Measurements from ENCODE around the gene ST6GALNAC3. TPM values are rescaled to one million over a fixed set of nuclear protein-coding genes. Genes with fewer than 3 reads are reported as not detected.

Gene ST6GALNAC3
- total and polyA plus RNA-seq, 2 experiments from 2014 or later = 29.4 to 33.3 TPM

GRCh38 chr1:76219366-76219818, 144.8 kb downstream of the ST6GALNAC3 start:
- 95% methylated on average over 3 of the region's 3 CpGs for WGBS (ENCODE audit: low lambda C conversion rate, missing lambda C conversion rate)
- Histone ChIP-seq H3K27ac (no peak overlapping the region), H3K4me1 (ENCODE audit: insufficient read depth) (no peaks in the 10 kb centered on the region), H2AFZ (no peak overlapping the region), H3K4me3 (no peak overlapping the region), H3K27me3 (no peaks in the 10 kb centered on the region), H3K4me2 (no peak overlapping the region), H3K9me2 (replicated peaks; ENCODE audit: insufficient read depth) (no peaks in the 10 kb centered on the region), H4K20me1 (ENCODE audit: insufficient read depth, poor library complexity, severe bottlenecking) (no peaks in the 10 kb centered on the region), H3K79me2 (peaks cover 3% of the 10 kb centered on the region), H3K9me3 (ENCODE audit: low read depth) (no peaks in the 10 kb centered on the region), H3K36me3 (replicated peaks; ENCODE audit: insufficient read depth, low read depth) (no peaks in the 10 kb centered on the region)
- TF ChIP-seq EZH2 (IDR thresholded peaks at IDR 0.05; ENCODE audit: borderline replicate concordance) (no peak), CTCF (IDR thresholded peaks at IDR 0.05; ENCODE audit: poor library complexity) (no peak), EZH2phosphoT487 (IDR thresholded peaks at IDR 0.05; ENCODE audit: low read depth, severe bottlenecking, unreplicated experiment) (no peak)
- no peak for DNase-seq (ENCODE audit: low spot score)

DNA sequence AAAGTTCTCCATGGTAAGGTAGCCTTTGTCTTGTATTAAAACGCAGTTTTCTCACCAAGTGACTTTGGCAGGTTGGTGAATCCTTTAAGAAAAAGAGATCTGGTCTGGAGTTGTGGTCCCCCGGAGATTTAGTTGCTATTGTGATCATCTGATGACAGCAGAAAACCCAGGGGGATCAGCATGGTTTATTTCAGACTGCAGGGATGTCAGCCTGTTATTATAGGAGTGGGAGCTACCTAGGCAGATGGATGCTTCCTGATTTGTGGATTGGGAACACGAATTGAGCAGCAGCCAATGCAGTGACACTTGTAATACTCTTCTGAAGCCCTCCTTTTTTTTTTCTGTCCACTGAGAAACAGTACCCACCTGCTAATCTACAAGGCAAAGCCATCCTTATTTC, 150.2 kb downstream of the ST6GALNAC3 start:
- H3K9me3 ChIP-seq (ENCODE audit: low read depth) = no peaks in the 10 kb centered on the region
- no peak overlapping the region for H2AFZ ChIP-seq
- H3K36me3 ChIP-seq (replicated peaks; ENCODE audit: insufficient read depth, low read depth) = no peaks in the 10 kb centered on the region
- H3K79me2 ChIP-seq = no peaks in the 10 kb centered on the region
- no peaks in the 10 kb centered on the region for H4K20me1 ChIP-seq (ENCODE audit: insufficient read depth, poor library complexity, severe bottlenecking)
- H3K27me3 ChIP-seq = no peaks in the 10 kb centered on the region
- H3K27ac ChIP-seq = no peak overlapping the region
- TF ChIP-seq EZH2 (IDR thresholded peaks at IDR 0.05; ENCODE audit: borderline replicate concordance) (no peak), EZH2phosphoT487 (IDR thresholded peaks at IDR 0.05; ENCODE audit: low read depth, severe bottlenecking, unreplicated experiment) (no peak), CTCF (IDR thresholded peaks at IDR 0.05; ENCODE audit: poor library complexity) (no peak)
- no peak overlapping the region for H3K4me3 ChIP-seq
- WGBS (ENCODE audit: low lambda C conversion rate, missing lambda C conversion rate) = 63% methylated on average over 3 of the region's 3 CpGs
- no peaks in the 10 kb centered on the region for H3K4me1 ChIP-seq (ENCODE audit: insufficient read depth)
- no peak for DNase-seq (ENCODE audit: low spot score)
- H3K9me2 ChIP-seq (replicated peaks; ENCODE audit: insufficient read depth) = no peaks in the 10 kb centered on the region
- H3K4me2 ChIP-seq = no peak overlapping the region

DNA sequence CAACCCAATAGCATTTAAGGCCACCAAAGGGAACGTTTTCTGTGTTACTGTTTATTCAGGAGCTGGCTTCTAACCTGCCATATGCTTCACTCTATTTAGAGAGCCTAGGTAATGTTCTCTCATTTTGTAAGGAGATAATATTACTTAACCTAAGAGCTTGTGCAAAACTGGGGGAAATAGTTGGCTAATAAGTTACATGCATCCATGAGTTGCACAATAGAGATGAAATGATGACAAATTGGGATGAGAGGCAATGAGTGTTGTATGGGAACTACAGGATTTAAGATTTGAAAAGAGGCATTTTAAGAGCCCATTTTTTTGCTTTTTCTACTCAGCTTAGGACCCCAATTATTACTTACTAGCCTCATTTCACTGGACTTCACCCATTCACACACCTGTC, 151.0 kb downstream of the ST6GALNAC3 start:
- Histone ChIP-seq H4K20me1 (ENCODE audit: insufficient read depth, poor library complexity, severe bottlenecking) (no peaks in the 10 kb centered on the region), H3K27ac (no peak overlapping the region), H3K9me2 (replicated peaks; ENCODE audit: insufficient read depth) (no peaks in the 10 kb centered on the region), H3K27me3 (no peaks in the 10 kb centered on the region), H3K4me2 (no peak overlapping the region), H3K36me3 (replicated peaks; ENCODE audit: insufficient read depth, low read depth) (no peaks in the 10 kb centered on the region), H3K4me3 (no peak overlapping the region), H3K9me3 (ENCODE audit: low read depth) (no peaks in the 10 kb centered on the region), H3K79me2 (no peaks in the 10 kb centered on the region), H2AFZ (no peak overlapping the region), H3K4me1 (ENCODE audit: insufficient read depth) (no peaks in the 10 kb centered on the region)
- no peak for TF ChIP-seq CTCF (IDR thresholded peaks at IDR 0.05; ENCODE audit: poor library complexity)
- no peak for TF ChIP-seq EZH2phosphoT487 (IDR thresholded peaks at IDR 0.05; ENCODE audit: low read depth, severe bottlenecking, unreplicated experiment)
- TF ChIP-seq EZH2 (IDR thresholded peaks at IDR 0.05; ENCODE audit: borderline replicate concordance) = no peak
- 72% methylated on average over 1 of the region's 1 CpG for WGBS (ENCODE audit: low lambda C conversion rate, missing lambda C conversion rate)
- no peak for DNase-seq (ENCODE audit: low spot score)

- TF ChIP-seq EZH2phosphoT487 (IDR thresholded peaks at IDR 0.05; ENCODE audit: low read depth, severe bottlenecking, unreplicated experiment) (no peak), CTCF (IDR thresholded peaks at IDR 0.05; ENCODE audit: poor library complexity) (no peak), EZH2 (IDR thresholded peaks at IDR 0.05; ENCODE audit: borderline replicate concordance) (no peak)
- 84% methylated on average over 3 of the region's 3 CpGs for WGBS (ENCODE audit: low lambda C conversion rate, missing lambda C conversion rate)
- Histone ChIP-seq H4K20me1 (ENCODE audit: insufficient read depth, poor library complexity, severe bottlenecking) (no peaks in the 10 kb centered on the region), H3K27me3 (no peaks in the 10 kb centered on the region), H2AFZ (no peak overlapping the region), H3K27ac (no peak overlapping the region), H3K9me2 (replicated peaks; ENCODE audit: insufficient read depth) (no peaks in the 10 kb centered on the region), H3K79me2 (no peaks in the 10 kb centered on the region), H3K9me3 (ENCODE audit: low read depth) (no peaks in the 10 kb centered on the region), H3K36me3 (replicated peaks; ENCODE audit: insufficient read depth, low read depth) (no peaks in the 10 kb centered on the region), H3K4me3 (no peak overlapping the region), H3K4me2 (no peak overlapping the region), H3K4me1 (ENCODE audit: insufficient read depth) (no peaks in the 10 kb centered on the region)
- no peak for DNase-seq (ENCODE audit: low spot score)
These were observed 153.1 kb downstream of the ST6GALNAC3 start for GRCh38 chr1:76227621-76228020.

Measured in hepatocyte (in vitro differentiated cells).